Bronchial epithelial cell (primary cell): ENCODE results near the gene BLOC1S1. TPM values are rescaled to one million over a fixed set of nuclear protein-coding genes. Genes with fewer than 3 reads are reported as not detected.

ENCODE experiments used
- DNase-seq: peaks from one replicate; pipeline ENCODE4 v3.0.0-alpha.2; 2010; ENCODE audit warnings: low read depth
- FAIRE-seq: peaks from 2 replicates; lab custom pipeline; 2011; peaks lifted over from hg19 to GRCh38; lab: Jason Lieb, UNC
- H3K27me3 ChIP-seq: 2 replicates; pipeline ENCODE4 v1.5.1; 2011; ENCODE audit warnings: low read length; ENCODE audit not compliant: control insufficient read depth, insufficient read depth
- H3K36me3 ChIP-seq: 2 replicates; pipeline ENCODE4 v1.5.1; 2011; ENCODE audit warnings: low read length; ENCODE audit not compliant: control insufficient read depth, insufficient read depth
- H3K4me3 ChIP-seq: 2 replicates; pipeline ENCODE4 v1.5.1; 2011; ENCODE audit warnings: mild to moderate bottlenecking, low read depth, low read length, control low read depth
- total RNA-seq: library from RNA; depleted of rRNA; stranded (reverse); fragments of >200 nt; gene quantifications from 2 replicates; pipeline ENCODE4 v1.2.1, GENCODE V29; 2014
- TF ChIP-seq, protein P1 (sequence below): IDR thresholded peaks from 2 replicates; pipeline ENCODE4 v1.5.1; 2011; ENCODE audit warnings: mild to moderate bottlenecking, moderate library complexity, low read length, control low read depth, inconsistent platforms; ENCODE audit not compliant: insufficient read depth, severe bottlenecking

Gene BLOC1S1
- total RNA-seq, 1 donor from 2014 or later: 64.5 TPM

DNA sequence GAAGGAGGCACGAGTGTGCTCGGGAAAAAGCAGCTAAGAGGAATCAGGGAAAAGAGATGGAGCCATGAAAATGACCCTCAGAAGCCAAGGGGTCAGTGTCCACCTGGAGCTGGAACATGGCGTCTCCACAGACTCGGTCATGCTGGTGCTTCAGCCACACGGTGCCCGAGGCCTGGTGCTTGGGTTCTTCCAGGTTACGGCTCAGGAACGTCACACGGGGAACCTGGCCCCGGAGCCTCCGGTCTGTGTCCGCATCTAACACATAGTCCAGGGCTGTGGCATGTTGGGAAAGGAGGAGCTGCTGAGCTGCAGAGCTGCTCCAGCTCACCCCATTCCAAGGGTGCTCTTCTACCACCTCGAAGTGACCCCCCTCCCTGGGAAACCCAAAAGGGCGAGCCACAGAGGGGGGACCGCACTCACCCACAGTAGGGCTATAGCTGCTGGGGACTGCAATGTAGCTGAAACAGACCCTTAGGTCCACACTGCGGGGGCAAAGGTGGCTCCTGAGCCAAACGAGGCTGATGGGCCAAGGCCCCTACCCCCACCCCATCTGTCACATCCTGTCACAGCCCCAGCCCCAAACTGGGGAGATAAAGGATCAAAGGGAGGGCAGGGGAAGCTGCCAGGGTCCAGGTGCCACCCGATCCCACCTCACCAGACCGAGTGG, 18.9 kb upstream of the BLOC1S1 start:
- no peak overlapping the region for H3K4me3 ChIP-seq
- TF ChIP-seq, protein P1, sequence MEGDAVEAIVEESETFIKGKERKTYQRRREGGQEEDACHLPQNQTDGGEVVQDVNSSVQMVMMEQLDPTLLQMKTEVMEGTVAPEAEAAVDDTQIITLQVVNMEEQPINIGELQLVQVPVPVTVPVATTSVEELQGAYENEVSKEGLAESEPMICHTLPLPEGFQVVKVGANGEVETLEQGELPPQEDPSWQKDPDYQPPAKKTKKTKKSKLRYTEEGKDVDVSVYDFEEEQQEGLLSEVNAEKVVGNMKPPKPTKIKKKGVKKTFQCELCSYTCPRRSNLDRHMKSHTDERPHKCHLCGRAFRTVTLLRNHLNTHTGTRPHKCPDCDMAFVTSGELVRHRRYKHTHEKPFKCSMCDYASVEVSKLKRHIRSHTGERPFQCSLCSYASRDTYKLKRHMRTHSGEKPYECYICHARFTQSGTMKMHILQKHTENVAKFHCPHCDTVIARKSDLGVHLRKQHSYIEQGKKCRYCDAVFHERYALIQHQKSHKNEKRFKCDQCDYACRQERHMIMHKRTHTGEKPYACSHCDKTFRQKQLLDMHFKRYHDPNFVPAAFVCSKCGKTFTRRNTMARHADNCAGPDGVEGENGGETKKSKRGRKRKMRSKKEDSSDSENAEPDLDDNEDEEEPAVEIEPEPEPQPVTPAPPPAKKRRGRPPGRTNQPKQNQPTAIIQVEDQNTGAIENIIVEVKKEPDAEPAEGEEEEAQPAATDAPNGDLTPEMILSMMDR: no peak
- FAIRE-seq (no peak), DNase-seq (no peak)
- no peaks in the 10 kb centered on the region for H3K36me3 ChIP-seq
- H3K27me3 ChIP-seq: no peaks in the 10 kb centered on the region

DNA sequence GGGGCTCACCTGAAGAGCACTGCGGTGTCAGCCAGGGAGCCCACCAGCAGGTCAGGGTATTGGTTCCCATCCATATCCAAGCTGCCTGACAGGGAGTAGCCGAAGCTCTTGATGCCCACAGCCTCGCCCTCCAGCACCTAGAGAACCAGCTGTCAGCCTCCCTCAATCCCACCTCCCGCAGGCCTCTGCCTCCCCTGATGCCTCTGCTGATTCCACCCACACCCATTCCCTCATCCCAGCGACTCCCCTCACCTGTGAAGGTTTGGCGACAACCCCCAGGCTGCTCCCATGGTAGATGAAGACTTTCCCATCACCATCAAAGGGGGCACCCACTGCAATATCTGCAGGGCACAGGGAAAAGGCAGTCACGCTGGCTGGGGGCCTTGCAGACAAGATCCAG, 18.2 kb upstream of the BLOC1S1 start:
- Histone ChIP-seq H3K36me3 (no peaks in the 10 kb centered on the region), H3K4me3 (no peak overlapping the region), H3K27me3 (no peaks in the 10 kb centered on the region)
- TF ChIP-seq, protein P1: no peak
- DNase-seq (no peak), FAIRE-seq (no peak)

DNA sequence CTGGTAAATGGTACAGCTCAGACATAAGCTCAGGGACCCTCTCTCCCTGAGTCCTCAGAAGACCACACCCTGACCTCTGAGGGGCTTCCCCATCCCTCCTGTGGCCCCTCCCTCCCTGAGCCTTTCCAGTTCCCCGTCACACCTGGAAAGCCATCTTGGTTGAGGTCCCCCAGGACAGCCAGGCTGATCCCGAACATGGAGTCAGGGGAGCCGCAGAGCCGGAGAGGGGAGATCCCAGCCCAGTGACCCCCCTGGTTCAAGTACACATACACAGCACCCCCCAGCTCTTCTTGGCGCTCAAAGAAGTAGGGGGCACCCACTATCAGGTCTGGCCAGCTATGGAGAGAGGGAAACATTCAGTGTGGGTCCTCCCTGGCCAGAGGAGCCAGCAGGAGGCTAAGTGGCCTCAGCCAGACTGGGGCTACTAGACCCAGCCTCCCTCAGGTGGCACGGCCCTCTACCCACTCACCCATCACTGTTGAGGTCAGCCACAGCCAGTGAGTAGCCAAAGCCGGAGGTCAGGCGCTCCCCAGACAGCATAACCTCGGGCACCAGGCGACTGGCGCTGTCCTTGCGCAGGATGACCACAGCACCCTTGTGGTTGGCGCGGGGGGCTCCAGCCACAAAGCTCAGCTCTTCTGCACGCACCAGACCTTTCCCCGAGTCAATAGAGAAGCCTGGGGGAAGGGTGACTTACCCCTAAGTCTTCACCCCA, 17.4 kb upstream of the BLOC1S1 start:
- TF ChIP-seq, protein P1: no peak
- DNase-seq: no peak
- no peak for FAIRE-seq
- Histone ChIP-seq H3K27me3 (no peaks in the 10 kb centered on the region), H3K4me3 (no peak overlapping the region), H3K36me3 (no peaks in the 10 kb centered on the region)

DNA sequence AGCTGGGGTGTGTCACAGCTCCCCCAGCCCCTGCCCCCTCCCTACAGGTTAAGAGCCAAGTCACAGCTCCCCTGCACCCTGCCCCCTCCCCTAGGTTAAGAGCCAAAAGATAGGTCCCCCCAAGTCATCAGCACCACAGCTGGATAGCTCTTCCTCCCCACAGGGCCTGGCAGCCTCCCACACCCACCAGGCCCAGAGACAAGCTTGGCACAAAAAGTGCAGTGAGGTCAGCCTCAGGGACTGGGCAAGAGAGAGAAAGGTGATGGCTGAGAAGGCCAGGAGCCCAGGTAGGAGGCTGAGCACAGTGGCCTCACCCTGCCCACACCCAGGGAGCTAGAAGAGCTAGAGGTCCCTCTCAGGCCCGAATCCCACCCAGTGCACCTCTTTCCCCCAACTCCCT, 16.9 kb upstream of the BLOC1S1 start:
- no peak for FAIRE-seq
- no peaks in the 10 kb centered on the region for H3K27me3 ChIP-seq
- no peak for DNase-seq
- no peaks in the 10 kb centered on the region for H3K36me3 ChIP-seq
- no peak overlapping the region for H3K4me3 ChIP-seq
- TF ChIP-seq, protein P1: no peak

DNA sequence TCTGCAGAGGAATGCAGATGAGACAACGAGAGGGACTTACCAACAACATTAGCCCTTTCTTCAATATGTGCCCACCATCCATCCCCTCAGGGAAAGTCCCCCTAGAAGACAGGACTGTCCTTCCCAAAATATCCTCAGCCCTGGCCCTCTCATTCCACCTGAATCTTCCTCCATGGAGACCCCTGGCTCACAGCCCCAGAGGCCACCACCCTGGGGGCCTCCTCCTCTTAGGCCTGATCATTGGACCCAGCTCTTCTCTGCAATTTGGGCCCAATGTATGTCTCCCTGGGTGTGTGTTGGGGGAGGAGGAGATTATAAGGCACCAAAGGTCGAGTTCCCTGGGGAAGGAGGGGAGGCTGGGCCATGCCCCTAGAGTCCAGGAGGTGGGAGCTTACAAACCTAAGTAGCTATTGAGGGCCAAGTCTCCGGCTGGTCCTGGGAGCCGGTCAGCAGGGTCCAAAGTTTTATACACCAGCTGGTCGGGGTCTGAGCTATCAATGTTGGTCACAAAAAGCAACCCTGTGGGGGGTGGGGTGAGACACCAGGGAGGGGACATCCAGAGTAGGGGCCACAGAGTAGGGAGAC, 16.3 kb upstream of the BLOC1S1 start:
- FAIRE-seq: no peak
- H3K27me3 ChIP-seq: no peaks in the 10 kb centered on the region
- DNase-seq: no peak
- H3K36me3 ChIP-seq: no peaks in the 10 kb centered on the region
- H3K4me3 ChIP-seq: no peak overlapping the region
- TF ChIP-seq, protein P1: no peak
